ENCODE results near the gene GADD45B.
"Not testable (repeated sequence)": the region's sequence is repeated elsewhere in the genome, so short reads cannot be mapped to it uniquely, and the experiment has no call there.

GADD45B gene

DNA sequence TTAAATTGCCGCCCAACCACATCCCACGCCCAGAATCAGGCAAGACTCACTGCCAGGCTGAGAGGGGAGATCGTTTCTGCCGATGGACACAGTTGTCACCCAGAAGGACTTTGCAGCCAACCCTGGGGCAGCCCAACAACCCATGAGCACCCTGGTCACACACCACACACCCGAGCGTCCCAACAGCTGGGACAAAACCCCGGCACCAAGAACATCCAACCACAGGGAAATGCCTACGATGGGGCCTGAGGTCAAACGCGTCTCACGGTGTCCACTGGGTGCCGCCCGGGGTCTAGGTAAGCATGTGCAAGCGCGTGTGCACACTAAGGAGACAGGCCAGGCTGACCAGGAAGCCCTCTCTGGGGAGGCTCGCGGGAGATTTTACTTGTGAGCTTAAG lies 32.1 kb upstream of the GADD45B start:
- no peak for DNase-seq (ENCODE audit: low read depth in 2 of 2)

DNA sequence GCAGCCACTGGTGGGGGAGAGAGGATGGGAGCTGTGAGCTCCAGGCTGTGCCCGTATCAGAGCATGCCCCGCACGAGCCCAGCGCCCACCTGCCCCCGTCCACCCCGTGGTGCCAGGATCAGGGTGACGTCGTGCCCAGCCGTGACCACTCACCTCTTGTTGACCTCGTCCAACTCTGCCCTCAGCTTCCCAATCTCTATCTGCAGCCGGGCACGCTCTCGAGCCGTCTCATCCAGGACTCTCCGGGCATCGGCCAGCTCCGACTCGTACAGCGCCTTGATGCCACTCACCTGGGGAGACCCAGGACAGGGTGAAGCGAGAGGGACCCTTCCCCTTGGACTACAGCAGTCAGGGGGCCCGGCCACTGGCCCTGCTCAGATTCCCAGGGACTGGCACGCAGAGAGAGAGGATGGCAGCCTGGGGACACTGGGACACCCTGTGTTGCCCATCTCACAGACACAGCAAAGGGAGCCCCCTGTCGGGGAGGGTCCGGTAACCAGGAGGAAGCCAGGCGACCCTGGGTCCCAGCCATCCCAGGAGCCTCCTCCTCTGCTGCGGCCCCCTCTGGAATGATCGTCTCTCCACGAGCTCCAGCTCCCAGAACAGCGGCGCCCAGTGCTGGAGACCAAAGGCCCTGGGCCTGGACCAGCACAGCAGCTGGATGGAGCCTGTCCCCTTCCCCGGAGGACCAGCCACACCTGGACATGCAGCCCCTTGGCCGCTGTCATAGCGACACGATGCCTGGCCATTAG lies 31.5 kb upstream of the GADD45B start:
- DNase-seq (ENCODE audit: low read depth in 2 of 2): no peak

DNA sequence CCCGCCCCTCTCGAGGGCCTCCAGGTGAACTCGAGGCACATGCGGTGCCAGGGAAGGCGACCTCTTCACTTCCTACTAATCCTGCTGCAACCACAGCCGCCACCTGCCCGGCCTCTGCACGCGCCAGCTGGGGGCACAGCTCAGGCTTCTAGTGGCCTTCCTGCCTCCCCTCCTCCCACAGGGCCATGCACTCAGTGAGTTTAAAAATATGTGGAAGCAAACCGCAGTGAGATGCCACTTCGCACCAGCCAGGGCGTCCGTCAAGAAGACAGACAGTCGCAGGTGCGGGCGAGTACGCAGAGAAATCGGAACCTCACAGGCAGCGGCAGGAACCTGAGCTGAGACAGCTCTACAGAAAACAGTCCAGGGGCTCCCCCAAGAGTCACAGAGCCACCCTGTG lies 29.5 kb upstream of the GADD45B start:
- no peak for DNase-seq (ENCODE audit: low read depth in 2 of 2)

GRCh38 chr19:2449019-2449418 lies 26.9 kb upstream of the GADD45B start:
- DNase-seq (ENCODE audit: low read depth in 2 of 2): no peak

GRCh38 chr19:2451138-2451537 lies 24.8 kb upstream of the GADD45B start:
- DNase-seq (ENCODE audit: low read depth in 2 of 2): no peak

GRCh38 chr19:2451741-2452140 lies 24.2 kb upstream of the GADD45B start:
- no peak for DNase-seq (ENCODE audit: low read depth in 2 of 2)

- DNase-seq (ENCODE audit: low read depth in 2 of 2): no peak
Observed at GRCh38 chr19:2453431-2454025, 22.4 kb upstream of the GADD45B start.

- DNase-seq (ENCODE audit: low read depth in 2 of 2): no peak
Observed at GRCh38 chr19:2454199-2454961, 21.5 kb upstream of the GADD45B start.

GRCh38 chr19:2454962-2455850 lies 20.7 kb upstream of the GADD45B start:
- no peak for DNase-seq (ENCODE audit: low read depth in 2 of 2)

GRCh38 chr19:2455851-2456570 lies 19.9 kb upstream of the GADD45B start:
- DNase-seq (ENCODE audit: low read depth in 2 of 2): peak in 1 of 2 donors; percentile 46

DNA sequence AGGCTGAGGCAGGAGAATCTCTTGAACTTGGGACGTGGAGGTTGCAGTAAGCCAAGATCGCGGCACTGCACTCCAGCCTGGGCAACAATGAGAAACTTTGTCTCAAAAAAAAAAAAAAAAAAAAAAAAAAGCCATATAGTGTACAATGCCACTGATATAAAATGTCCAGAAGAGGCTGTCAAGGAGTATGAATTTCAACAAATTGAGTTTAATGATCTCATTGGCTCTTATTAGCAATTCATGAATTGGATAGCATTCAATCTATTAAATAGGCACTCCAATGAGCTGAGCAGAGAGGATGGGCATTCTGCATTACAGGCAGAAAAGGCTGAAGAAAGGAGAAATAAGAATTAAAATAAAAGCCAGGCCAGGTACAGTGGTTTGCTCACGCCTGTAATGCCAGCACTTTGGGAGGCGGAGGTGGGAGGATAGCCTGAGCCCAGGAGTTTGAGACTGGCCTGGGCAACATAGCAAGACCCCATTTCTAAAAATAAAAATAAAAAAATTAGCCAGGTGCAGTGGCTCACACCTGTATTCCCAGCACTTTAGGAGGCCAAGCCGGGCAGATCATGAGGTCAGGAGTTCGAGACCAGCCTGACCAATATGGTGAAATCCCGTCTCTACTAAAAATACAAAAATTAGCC lies 18.4 kb upstream of the GADD45B start:
- no peak for DNase-seq (ENCODE audit: low read depth in 2 of 2)

DNA sequence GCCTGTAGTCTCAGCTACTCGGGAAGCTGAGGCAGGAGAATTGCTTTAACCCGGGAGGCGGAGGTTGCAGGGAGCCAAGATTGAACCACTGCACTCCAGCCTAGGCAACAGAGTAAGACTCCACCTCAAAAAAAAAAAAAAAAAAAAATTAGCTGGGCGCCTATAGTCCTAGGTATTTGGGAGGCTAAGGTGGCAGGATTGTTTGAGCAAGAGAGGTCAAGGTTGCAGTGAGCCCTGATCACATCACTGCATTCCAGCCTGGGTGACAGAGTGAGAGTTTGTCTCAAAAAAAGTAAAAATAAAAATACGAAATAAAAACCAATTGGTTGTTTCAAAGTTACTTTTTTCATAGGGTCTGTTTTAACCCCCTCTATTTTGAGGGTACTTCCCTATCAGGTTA lies 17.9 kb upstream of the GADD45B start:
- DNase-seq (ENCODE audit: low read depth in 2 of 2): no peak

- not testable (repeated sequence) for DNase-seq (ENCODE audit: low read depth in 2 of 2)
Observed at GRCh38 chr19:2458776-2459175, 17.2 kb upstream of the GADD45B start.

- no peak for DNase-seq (ENCODE audit: low read depth in 2 of 2)
Observed at GRCh38 chr19:2460245-2460644, 15.7 kb upstream of the GADD45B start.

DNA sequence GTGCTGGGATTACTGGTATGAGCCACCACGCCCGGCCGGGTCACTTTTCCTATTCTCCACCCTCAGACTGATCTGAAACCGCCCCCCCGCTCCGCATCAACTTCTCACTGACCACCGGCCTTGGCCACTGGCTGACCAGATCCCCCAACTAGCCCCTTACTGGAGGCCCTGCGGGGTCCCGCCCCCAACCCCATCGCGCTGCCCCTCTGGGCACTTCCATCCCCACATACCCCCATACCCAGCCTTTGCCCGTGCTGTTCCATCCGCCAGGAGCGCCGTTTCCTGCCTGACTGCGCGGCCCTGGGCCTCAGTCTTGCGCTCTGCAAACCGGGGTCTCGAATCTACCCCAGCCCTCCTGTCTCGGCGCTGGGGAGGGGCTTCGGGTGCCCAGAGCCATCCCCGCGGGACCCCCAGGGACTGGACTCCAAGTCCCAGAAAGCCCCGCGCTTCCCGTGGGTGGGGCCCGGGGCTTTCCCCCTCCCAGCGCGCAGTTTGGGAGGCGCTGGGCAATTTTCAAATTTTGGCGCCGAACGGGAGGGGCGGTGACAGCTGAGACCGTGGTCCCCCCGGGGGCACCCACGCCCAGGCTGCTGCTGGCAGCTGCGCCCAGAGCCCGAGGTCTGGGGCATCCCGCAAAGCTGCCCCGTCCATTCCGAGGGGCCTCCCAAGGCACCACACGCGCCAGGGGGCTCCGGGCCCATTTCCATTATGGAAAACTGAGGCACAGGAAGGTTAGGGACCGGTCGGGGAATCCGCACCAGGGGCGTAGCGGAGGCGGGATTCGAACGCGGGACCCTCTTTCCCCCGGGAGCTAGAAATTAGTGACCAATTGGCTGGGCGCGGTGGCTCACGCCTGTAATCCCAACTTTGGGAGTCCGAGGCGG lies 13.9 kb upstream of the GADD45B start:
- DNase-seq (ENCODE audit: low read depth in 2 of 2): peak; percentile 53 to 71

GRCh38 chr19:2462635-2463421 lies 13.1 kb upstream of the GADD45B start:
- no peak for DNase-seq (ENCODE audit: low read depth in 2 of 2)

DNA sequence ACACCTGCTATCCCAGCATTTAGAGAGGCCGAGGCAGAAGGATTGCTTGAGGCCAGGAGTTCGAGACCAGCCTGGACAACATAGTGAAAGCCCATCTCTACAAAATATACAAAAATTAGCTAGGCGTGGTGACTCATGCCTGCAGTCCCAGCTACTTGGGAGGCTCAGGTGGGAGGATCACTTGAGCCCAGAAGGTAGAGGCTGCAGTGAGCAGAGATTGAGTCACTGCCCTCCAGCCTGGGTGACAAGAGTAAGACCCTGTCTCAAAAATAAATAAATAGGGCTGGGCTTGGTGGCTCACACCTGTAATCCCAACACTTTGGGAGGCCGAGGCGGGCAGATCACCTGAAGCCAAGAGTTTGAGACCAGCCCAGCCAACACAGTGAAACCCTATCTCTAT lies 12.2 kb upstream of the GADD45B start:
- DNase-seq (ENCODE audit: low read depth in 2 of 2): not testable (repeated sequence)

DNA sequence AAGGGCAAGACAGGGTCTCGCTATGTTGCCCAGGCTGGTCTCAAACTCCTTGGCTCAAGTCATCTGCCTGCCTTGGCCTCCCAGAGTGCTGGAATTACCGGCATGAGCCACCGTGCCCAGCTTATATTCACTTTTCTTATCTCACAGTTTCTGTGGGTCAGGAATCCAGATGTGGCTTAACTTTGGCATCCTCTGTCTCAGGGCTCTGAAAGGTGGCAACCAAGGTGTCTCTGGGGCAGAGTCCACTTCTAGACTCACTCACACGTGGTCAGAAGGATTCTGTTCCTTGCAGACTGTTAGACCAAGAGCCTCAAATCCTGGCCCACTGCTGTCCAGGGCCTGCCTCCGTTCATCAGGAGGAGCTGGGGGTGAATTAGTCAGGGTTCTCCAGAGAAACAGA lies 11.5 kb upstream of the GADD45B start:
- DNase-seq (ENCODE audit: low read depth in 2 of 2): no peak

DNA sequence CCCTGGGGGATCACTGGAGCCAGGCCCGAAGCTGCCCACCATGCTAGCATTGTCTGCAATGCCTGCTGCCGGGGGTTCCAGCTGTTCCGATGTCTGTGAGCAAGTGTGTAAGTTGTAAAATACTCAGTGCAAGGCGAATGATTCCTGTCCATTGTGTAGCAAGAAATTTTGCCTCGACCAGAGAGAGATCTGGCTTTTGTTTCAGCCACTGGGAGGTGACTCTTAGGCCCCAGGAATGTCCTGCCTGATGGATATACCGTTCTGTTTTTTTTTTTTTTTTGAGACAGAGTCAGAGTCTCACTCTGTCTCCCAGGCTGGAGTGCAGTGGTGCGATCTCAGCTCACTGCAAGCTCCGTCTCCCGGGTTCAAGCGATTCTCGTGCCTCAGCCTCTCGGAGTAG lies 7.3 kb upstream of the GADD45B start:
- no peak for DNase-seq (ENCODE audit: low read depth in 2 of 2)

Measured in activated CD4-positive, alpha-beta T cell treated with anti-CD3 and anti-CD28 coated beads for 24 hours (primary cell).